Measurements from ENCODE around the gene LTA.

DNA sequence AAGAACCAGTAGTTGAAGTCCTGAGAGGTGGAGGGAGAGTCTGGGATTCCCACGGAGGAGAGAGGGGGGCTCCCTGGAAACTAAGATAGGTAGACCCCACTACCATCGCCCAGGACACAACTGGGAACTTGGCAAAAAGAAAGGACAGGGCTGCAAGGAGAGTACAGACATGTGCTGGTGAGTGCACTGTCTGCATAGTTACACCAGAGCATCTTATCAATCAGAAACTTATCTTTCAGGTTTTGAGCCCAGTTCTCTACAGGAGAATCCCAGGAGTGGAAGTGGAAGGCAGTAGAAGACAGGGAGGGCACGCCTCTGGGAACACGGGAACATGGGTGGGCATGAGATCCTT, 12.5 kb upstream of the LTA start:
- TF ChIP-seq, protein P1, sequence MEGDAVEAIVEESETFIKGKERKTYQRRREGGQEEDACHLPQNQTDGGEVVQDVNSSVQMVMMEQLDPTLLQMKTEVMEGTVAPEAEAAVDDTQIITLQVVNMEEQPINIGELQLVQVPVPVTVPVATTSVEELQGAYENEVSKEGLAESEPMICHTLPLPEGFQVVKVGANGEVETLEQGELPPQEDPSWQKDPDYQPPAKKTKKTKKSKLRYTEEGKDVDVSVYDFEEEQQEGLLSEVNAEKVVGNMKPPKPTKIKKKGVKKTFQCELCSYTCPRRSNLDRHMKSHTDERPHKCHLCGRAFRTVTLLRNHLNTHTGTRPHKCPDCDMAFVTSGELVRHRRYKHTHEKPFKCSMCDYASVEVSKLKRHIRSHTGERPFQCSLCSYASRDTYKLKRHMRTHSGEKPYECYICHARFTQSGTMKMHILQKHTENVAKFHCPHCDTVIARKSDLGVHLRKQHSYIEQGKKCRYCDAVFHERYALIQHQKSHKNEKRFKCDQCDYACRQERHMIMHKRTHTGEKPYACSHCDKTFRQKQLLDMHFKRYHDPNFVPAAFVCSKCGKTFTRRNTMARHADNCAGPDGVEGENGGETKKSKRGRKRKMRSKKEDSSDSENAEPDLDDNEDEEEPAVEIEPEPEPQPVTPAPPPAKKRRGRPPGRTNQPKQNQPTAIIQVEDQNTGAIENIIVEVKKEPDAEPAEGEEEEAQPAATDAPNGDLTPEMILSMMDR (IDR thresholded peaks at IDR 0.05; ENCODE audit: poor library complexity), result no peak
- TF ChIP-seq EZH2 (IDR thresholded peaks at IDR 0.05; ENCODE audit: borderline replicate concordance), result no peak
